Measurements from ENCODE around the gene ZNF470. TPM values are rescaled to one million over a fixed set of nuclear protein-coding genes. Genes with fewer than 3 reads are reported as not detected.

Gene ZNF470
- total RNA-seq, 1 donor from 2014 or later: 3.2 TPM

- Histone ChIP-seq H3K4me3 (no peak overlapping the region), H3K27ac (no peak overlapping the region), H3K9me3 (peaks cover 22% of the 10 kb centered on the region), H3K27me3 (no peaks in the 10 kb centered on the region), H3K4me1 (no peaks in the 10 kb centered on the region), H3K36me3 (peaks cover 0 to 6% of the 10 kb centered on the region in 2 donors)
- no peak for DNase-seq (ENCODE audit: extremely low spot score in 2 of 2)
- no peak for TF ChIP-seq CTCF (IDR thresholded peaks at IDR 0.05)
- no peak for TF ChIP-seq POLR2A (IDR thresholded peaks at IDR 0.05)
- TF ChIP-seq POLR2AphosphoS5 (IDR thresholded peaks at IDR 0.05; ENCODE audit: insufficient read depth in 1 of 2, low read depth in 1 of 2): no peak
- intact Hi-C loops (cut with DNase I): no loop called here
These were observed 65.8 kb downstream of the ZNF470 start for GRCh38 chr19:56633021-56633420.

- Histone ChIP-seq H3K27ac (no peak overlapping the region), H3K4me1 (no peaks in the 10 kb centered on the region), H3K9me3 (peaks cover 10% of the 10 kb centered on the region), H3K4me3 (no peak overlapping the region), H3K27me3 (no peaks in the 10 kb centered on the region), H3K36me3 (peaks cover 0 to 4% of the 10 kb centered on the region in 2 donors)
- no peak for TF ChIP-seq CTCF (IDR thresholded peaks at IDR 0.05)
- no peak for TF ChIP-seq POLR2AphosphoS5 (IDR thresholded peaks at IDR 0.05; ENCODE audit: insufficient read depth in 1 of 2, low read depth in 1 of 2)
- TF ChIP-seq POLR2A (IDR thresholded peaks at IDR 0.05): no peak
- intact Hi-C loops (cut with DNase I): no loop called here
- DNase-seq (ENCODE audit: extremely low spot score in 2 of 2): no peak
These were observed 70.8 kb downstream of the ZNF470 start for GRCh38 chr19:56637976-56638555.

Other genes with a start within 250 kb of the ZNF470 start
- 6.9 TPM for gene ZNF582, start 173.9 kb upstream of the ZNF470 start, total RNA-seq
- gene ZNF583, start 163.1 kb upstream of the ZNF470 start, total RNA-seq: 2.2 TPM
- gene ZNF667, start 90.1 kb upstream of the ZNF470 start, total RNA-seq: 2.5 TPM
- gene ZNF471, start 59.6 kb upstream of the ZNF470 start, total RNA-seq: 4.2 TPM
- 7.1 TPM for gene ZFP28, start 28.5 kb upstream of the ZNF470 start, total RNA-seq
- 11.8 TPM for gene ZNF71, start 27.8 kb downstream of the ZNF470 start, total RNA-seq
- gene SMIM17, start 75.7 kb downstream of the ZNF470 start, total RNA-seq: 0.98 TPM
- gene ZNF835, start 104.3 kb downstream of the ZNF470 start, total RNA-seq: 1.7 TPM